Glomerular visceral epithelial cell (primary cell): ENCODE data around the gene RNF114.
"Not testable (repeated sequence)": the region's sequence is repeated elsewhere in the genome, so short reads cannot be mapped to it uniquely, and the experiment has no call there.

Experiments used
- DNase-seq: peaks from one replicate; pipeline ENCODE4 v3.0.0-alpha.2; 2016; ENCODE audit errors: extremely low spot score

The RNF114 gene, protein sequence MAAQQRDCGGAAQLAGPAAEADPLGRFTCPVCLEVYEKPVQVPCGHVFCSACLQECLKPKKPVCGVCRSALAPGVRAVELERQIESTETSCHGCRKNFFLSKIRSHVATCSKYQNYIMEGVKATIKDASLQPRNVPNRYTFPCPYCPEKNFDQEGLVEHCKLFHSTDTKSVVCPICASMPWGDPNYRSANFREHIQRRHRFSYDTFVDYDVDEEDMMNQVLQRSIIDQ

DNA sequence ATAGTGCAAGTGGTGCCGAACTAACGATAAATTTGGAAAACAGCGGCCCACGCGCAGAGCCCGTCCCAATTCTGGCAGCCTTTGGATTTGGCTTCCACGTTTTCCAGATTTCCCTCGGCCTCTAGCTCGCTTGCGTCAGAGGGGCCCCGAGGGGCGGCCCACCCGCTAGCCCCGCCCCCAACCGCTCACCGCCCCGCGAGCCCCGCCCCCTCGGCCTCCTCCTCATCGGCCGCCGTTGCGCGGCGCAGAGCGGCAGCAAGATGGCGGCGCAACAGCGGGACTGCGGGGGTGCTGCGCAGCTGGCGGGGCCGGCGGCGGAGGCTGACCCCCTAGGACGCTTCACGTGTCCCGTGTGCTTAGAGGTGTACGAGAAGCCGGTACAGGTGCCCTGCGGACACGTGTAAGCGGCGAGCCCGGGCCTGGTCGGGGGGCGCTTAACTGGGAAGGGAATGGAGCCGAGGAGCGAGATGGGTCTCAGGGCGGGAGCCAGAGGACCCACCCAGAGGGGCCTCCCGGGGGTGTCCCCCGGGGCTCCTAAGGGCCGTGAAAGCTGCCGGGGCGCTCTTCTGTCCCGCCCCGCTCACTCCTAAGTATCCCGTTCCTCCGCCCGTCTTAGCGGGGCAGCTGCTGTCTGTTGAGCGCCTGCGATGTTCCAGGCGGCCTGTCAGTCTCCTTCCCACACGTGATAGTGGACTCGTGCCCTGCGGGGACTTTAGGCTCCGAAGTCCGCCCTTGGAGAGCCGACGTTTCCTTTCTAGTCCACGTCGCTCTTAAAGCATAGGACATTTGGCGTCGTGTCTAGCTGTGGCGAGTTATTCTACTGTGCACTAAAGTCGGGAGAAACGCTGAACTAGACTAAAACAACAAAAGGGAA, at the start of gene RNF114:
Gene RNF114, plus strand, starts transcription at position 245 of the 874 bp plus-strand sequence. Its CDS starts 16 bp downstream, at position 261.
- peak; percentile 94 for DNase-seq

DNA sequence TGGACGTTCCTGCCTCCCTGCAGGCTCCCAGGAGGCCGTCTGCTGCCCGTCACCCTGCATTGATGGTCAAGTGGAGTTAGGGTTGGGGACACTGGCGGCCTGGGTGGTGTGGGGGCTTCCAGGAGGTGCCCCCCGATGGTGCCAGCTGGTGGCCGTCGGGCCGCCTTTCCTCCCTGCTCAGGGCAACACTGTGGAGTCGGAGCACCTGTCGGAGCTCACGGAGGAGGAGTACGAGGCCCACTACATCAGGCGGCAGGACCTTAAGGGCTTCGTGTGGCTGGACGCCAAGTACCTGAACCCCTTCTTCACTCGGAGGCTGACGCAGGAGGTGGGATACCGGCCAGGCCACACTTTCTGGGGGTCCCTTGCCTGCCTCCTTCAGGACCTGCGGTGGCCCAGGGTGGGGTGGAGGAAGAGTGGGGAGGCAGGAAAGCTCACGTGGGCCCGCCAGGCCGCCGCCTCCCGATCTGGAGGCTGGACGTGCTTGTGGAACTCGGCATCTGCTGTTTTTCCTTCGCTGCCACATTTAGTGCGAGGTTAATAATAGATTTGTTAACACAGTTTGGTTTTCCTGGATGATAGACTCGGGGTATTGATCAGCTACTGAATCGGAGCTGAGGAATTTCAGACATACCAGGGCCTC, 49.5 kb upstream of the RNF114 start:
- DNase-seq = no peak

GRCh38 chr20:49887251-49888211, 48.7 kb upstream of the RNF114 start:
- DNase-seq = peak; percentile 57

DNA sequence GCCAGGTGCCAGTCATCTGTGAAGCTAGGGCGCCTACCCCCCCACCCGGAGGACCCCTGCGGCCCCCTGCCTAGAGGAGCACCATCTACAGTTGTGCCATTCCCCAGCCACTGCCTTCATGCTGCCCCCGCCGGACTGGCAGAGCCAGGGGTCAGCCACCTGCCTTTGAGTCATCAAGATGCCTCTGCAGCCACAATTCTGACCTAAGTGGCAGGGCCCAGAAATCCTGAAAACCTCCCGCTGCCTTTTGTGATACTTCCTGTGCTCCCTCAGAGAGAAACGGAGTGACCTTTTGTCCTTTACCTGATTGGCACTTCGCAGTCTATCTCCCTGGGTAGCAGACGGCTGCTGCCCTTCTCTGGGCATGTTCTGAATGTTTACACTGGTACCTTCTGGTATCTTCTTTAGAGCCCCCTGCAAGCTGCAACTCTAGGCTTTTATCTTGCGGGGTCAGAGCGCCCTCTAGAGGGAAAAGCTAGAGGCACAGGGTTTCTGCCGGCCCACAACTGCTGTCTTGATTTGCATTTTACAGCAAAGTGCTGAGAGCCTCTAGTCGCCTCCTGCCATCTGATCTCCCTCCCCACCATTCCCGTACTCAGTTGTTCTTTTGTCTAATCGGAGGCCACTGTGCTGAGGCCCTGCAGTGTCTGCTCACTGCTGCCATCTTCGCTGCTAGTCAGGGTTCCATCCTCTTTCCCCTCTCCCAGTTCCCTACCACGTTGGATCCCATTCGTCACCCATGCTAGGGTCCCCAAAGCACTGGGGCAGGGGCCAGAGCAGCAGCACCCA, 47.8 kb upstream of the RNF114 start:
- peak; percentile 92 for DNase-seq

DNA sequence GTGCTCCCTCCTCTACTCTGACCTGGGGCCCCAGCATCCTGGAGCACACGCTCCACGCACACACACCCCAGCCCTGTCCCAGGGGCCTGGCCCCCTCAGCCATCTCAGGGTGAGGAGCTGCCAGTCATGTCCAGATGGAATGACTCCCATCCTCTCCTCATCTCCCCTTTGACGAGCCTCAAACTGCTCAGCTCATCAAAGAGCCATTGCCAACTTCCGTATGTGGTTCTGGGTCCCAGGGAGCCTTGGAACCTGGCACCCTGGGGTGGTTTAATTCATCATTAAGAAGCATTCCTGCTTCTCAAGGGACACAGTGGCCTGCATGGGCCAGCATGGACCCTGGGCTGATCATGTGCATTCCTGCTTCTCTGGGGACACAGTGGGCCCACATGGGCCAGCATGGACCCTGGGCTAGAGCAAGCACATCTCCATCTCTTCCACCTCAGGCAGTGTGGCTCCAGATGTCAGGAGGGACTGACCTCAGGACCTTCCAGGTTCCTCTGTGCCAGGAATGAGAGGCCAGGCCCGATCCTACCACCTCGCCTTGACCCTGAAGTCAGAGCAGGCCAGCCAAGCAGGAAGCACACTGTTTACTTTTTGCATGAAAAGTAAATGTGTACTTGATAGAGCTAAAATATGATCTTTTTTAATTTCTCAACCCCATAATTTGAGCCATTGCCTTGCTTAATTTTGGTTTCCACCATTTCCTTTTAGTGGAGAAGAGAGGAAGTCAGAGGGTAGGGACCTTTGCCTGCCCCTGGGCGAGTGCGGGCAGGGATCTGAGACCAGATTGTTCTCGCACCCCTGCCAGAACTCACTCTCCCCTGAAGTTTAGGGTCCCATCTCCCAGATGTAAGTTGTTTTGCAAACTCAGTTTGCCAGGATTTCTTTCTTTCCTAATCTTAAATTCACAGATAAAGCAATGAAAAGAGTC, 46.9 kb upstream of the RNF114 start:
- DNase-seq = no peak

GRCh38 chr20:49889935-49890333, 46.3 kb upstream of the RNF114 start:
- no peak for DNase-seq

GRCh38 chr20:49890471-49891361, 45.5 kb upstream of the RNF114 start:
- DNase-seq = no peak

DNA sequence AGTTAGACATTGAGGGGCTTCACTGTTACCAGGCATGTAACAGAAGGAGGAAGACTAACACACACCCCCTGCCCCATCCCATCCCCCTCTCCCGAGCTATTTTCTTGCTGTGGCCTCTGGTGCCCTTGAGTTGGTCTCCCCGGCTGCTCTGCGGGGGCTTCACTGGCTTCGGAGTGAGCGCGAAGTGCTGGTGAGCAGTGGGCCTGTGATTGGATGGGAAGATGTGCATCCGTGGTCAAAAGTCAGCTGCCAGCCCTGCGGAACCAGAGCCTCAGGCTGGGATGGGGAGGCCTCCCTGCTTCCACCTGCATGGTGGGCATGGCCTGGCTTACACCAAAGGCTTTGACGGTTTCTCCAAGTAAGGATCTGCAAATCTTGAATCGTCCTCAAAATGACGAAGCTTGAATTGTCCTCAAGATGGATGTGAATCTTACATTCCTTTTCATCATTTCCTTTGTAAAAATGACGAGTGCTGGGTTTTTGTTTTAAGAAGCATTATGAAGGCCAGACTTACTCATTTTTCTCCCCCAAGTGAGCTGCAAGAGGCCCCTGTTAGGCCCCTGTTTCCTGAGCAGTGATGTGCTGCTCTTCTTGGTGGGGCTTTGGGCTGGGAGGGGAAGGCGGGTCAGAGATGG, 44.6 kb upstream of the RNF114 start:
- DNase-seq = no peak

- no peak for DNase-seq
These were observed 43.9 kb upstream of the RNF114 start for GRCh38 chr20:49892260-49892659.

DNA sequence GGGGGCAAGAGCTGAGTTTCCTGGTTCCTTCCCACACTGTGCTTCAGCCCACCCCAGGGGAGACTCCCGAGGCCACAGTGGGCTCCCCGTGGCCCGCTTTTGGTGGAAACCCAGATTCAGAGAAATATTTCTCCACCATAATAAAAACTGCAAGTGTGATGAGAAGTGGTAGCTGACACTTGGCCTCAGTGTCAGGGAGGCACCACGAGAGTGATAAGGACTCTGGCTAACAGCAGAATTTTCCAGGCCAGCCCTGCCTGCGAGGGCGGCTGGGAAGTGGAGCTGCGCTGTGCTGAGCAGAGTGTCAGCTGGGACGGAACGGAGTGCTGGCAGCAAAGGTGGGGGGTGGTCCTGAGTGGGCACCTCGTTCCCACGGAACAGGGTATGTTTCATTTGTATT, 43.4 kb upstream of the RNF114 start:
- no peak for DNase-seq

DNA sequence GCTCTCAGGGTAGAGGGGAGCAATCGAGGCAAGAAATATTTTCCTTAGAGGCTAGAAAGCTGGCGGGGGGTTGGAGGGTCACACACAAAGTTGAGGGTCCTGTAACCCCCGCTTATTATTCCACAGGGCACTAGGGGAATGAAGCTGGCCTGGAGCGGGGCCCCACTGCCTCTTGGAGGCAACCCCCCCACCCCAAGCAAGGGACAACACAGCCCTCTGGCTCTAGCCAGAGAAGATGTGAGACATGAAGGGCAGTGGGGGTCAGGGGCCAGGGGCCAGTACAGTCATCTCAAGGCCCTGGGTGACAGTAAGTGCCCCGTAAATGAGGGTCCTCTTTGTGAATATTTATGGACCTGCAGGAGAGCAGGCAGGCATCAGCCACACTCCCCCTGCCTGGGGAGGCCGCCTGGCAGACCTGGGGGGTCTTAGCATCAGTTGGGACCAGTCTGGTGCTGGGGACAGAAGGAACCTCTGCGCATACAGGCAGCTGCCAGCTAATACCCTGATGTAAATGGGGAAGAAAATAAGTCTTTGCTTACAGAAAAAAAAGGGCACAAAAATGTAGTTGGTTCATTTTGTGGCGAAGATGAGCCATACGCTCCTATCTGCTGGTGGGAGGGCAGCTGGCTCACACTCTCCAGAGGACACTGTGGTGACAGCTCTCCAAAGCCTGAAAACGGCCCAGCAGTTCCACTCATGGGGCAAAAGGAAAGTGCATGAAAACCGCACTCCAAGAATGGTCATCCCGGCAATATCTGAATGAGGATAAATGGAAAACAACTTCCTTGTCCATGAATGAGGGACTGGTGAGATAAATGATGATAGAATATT, 42.7 kb upstream of the RNF114 start:
- DNase-seq = no peak

- no peak for DNase-seq
These were observed 42.1 kb upstream of the RNF114 start for GRCh38 chr20:49894073-49894470.

DNA sequence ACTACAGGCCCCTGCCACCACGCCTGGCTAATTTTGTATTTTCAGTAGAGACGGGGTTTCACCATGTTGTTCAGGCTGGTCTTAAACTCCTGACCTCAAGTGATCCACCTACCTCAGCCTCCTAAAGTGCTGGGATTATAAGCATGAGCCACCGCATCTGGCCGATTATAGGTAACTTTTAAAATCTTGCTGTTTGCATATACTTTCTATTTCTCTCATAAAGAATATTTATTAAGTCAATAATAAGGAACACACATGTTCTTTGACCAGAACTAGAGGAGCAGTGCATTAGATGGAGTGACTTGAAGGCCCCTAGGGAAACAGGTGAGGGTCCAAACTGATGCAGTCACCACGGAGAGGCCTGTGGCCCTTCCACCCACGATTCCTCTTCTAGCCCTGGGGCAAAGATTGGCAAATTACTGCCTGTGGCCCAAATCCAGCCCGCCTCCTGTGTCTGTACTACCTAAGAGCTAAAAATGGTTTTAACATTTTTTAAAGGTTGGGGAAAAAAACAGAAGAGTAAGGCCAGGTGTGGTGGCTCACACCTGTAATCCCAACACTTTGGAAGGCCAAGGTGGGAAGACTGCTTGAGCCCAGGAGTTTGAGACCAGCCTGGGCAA, 40.6 kb upstream of the RNF114 start:
- not testable (repeated sequence) for DNase-seq

- DNase-seq = no peak
These were observed 40.0 kb upstream of the RNF114 start for GRCh38 chr20:49896204-49896603.

DNA sequence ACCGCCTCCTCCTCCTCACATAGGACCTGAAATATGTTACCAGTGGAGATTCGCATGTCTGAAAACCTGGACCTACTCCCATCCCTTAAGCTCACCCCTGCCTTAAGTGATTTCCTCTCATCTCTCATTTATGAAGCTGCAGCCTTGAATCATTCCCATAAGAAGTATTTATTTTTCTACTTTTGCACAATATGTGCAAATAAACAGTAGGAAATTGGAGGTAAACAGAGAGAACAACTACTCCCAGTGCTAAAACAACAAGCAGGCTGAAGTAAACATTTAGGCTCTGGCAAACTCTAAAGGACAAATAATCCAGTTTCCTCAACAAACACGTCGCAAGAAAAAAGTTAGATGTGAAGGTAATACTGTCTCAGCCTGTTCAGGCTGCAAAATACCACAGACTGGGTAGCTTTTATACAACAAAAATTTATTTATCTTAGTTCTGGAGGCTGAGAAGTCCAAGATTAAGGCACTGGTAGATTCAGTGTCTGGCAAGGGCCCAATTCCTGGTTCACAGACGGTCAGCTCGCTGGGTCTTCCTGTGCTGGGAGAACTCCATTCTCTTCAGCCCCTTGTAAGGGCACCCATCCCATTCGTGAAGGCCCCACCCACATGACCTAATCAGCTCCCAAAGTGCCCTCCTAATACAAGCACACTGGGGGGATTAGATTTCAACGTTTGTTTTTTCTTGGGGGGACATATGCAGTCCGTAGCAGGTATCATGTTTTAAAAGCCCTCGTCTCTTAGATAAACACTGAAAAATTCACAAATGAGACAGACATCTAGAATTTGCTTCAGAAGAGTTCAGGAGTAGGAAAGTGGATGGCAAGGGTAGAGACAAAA, 36.4 kb upstream of the RNF114 start:
- no peak for DNase-seq

DNA sequence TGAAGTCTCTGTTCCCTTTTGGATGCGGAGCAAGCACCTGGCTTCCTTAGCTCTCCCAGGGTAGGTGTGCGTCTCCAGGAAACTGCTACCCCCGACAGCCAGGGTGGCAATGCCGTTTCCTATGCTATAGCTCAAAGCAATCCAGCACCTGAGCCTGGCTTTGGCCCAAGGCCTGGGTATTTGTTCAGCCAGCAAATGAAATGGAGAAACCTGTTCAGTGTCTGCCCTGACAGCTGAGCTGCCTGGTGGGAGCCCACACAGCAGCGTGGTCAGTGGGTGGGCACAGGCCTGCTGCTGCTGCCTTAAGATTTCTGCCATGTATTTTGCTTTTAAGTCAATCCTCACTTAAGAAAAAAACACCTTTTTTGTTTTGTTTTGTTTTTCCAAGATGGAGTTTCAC, 34.6 kb upstream of the RNF114 start:
- no peak for DNase-seq
